ENCODE measurements around the gene WWC1.
A peak's percentile ranks its signal among the peaks of the same experiment; 100 is the strongest.

The WWC1 gene

GRCh38 chr5:168260353-168261226, 30.9 kb upstream of the WWC1 start:
- Mint-ChIP-seq H3K9me3 (peaks cover 13% of the 10 kb centered on the region), H3K36me3 (ENCODE audit: low read depth) (peaks cover 12% of the 10 kb centered on the region), H3K4me3 (no peak overlapping the region), H3K27ac (no peak overlapping the region), H3K4me1 (peaks cover 29% of the 10 kb centered on the region), H3K27me3 (ENCODE audit: low read depth, poor library complexity) (peaks cover 2% of the 10 kb centered on the region)
- TF ChIP-seq CTCF (IDR thresholded peaks at IDR 0.05): no peak
- DNase-seq: no peak

GRCh38 chr5:168261227-168261571, 30.2 kb upstream of the WWC1 start:
- DNase-seq: no peak
- TF ChIP-seq CTCF (IDR thresholded peaks at IDR 0.05): no peak
- Mint-ChIP-seq H3K4me1 (peaks cover 36% of the 10 kb centered on the region), H3K27me3 (ENCODE audit: low read depth, poor library complexity) (peaks cover 2% of the 10 kb centered on the region), H3K27ac (no peak overlapping the region), H3K36me3 (ENCODE audit: low read depth) (peaks cover 12% of the 10 kb centered on the region), H3K4me3 (no peak overlapping the region), H3K9me3 (peaks cover 13% of the 10 kb centered on the region)

GRCh38 chr5:168262042-168262743, 29.3 kb upstream of the WWC1 start:
- peaks cover 13% of the 10 kb centered on the region for H3K9me3 Mint-ChIP-seq
- no peak overlapping the region for H3K27ac Mint-ChIP-seq
- H3K36me3 Mint-ChIP-seq (ENCODE audit: low read depth): peaks cover 12% of the 10 kb centered on the region
- peaks cover 39% of the 10 kb centered on the region for H3K4me1 Mint-ChIP-seq
- DNase-seq: no peak
- no peak for TF ChIP-seq CTCF (IDR thresholded peaks at IDR 0.05)
- peaks cover 5% of the 10 kb centered on the region for H3K27me3 Mint-ChIP-seq (ENCODE audit: low read depth, poor library complexity)
- H3K4me3 Mint-ChIP-seq: no peak overlapping the region

- H3K27me3 Mint-ChIP-seq (ENCODE audit: low read depth, poor library complexity): peaks cover 8% of the 10 kb centered on the region
- peak overlapping the region; percentile 86 for H3K27ac Mint-ChIP-seq
- H3K9me3 Mint-ChIP-seq: peaks cover 13% of the 10 kb centered on the region
- H3K4me3 Mint-ChIP-seq: no peak overlapping the region
- peaks cover 12% of the 10 kb centered on the region for H3K36me3 Mint-ChIP-seq (ENCODE audit: low read depth)
- TF ChIP-seq CTCF (IDR thresholded peaks at IDR 0.05): no peak
- DNase-seq: no peak
- H3K4me1 Mint-ChIP-seq: peaks cover 39% of the 10 kb centered on the region
Observed at GRCh38 chr5:168263121-168263520, 28.3 kb upstream of the WWC1 start.

- Mint-ChIP-seq H3K9me3 (peaks cover 2% of the 10 kb centered on the region), H3K4me1 (peaks cover 57% of the 10 kb centered on the region), H3K27ac (no peak overlapping the region), H3K4me3 (no peak overlapping the region), H3K27me3 (ENCODE audit: low read depth, poor library complexity) (peaks cover 13% of the 10 kb centered on the region), H3K36me3 (ENCODE audit: low read depth) (peaks cover 2% of the 10 kb centered on the region)
- no peak for DNase-seq
- TF ChIP-seq CTCF (IDR thresholded peaks at IDR 0.05): no peak
Observed at GRCh38 chr5:168266016-168266415, 25.4 kb upstream of the WWC1 start.
